Common myeloid progenitor, CD34-positive (primary cell): Measurements from ENCODE around the gene TPCN1.

Experiments
- CTCF ChIA-PET: fragments of 350-600 bp; sonication (Branson Sonifier 250); formaldehyde crosslinking; loops from one replicate; lab custom pipeline; 2021; ENCODE audit warnings: antibody characterized with exemption; lab: Charles Lee
- POLR2A ChIA-PET: fragments of 350-600 bp; sonication (Branson Sonifier 250); formaldehyde crosslinking; loops from one replicate; lab custom pipeline; 2021; ENCODE audit warnings: antibody characterized with exemption; lab: Charles Lee
- DNase-seq, 3 donors: peaks; one replicate each; pipeline versions ENCODE4 v3.0.0 to v3.0.0-alpha.2; 2013
- H3K27ac ChIP-seq, 2 experiments: 1 replicate in 1 of 2; 2 replicates in 1 of 2; pipeline ENCODE4 v1.7.0; 2013; ENCODE audit warnings: inconsistent platforms in 2 of 2, low read length in 2 of 2, mild to moderate bottlenecking in 2 of 2, low read depth in 1 of 2, moderate library complexity in 1 of 2; ENCODE audit not compliant: severe bottlenecking in 2 of 2, insufficient read depth in 1 of 2, poor library complexity in 1 of 2
- H3K27me3 ChIP-seq, 5 experiments: replicated peaks in 2 of 5; 1 replicate in 3 of 5; 2 replicates in 2 of 5; pipeline versions ENCODE4 v1.6.1 to v1.7.0; 2013; ENCODE audit warnings: low read length in 4 of 5, mild to moderate bottlenecking in 2 of 5, moderate library complexity in 2 of 5, inconsistent platforms in 1 of 5; ENCODE audit not compliant: insufficient read depth in 5 of 5, control insufficient read depth in 4 of 5
- H3K36me3 ChIP-seq, 4 experiments: 1 replicate in 2 of 4; 2 replicates in 2 of 4; pipeline versions ENCODE4 v1.6.1 to v1.7.0; 2013; ENCODE audit warnings: low read length in 3 of 4, control low read depth in 1 of 4, mild to moderate bottlenecking in 1 of 4; ENCODE audit not compliant: control insufficient read depth in 4 of 4, insufficient read depth in 4 of 4
- H3K4me1 ChIP-seq, 4 experiments: 1 replicate in 3 of 4; 2 replicates in 1 of 4; pipeline versions ENCODE4 v1.6.1 to v1.7.1; 2013; ENCODE audit warnings: low read length in 3 of 4, mild to moderate bottlenecking in 3 of 4, control low read depth in 1 of 4, inconsistent platforms in 1 of 4, moderate library complexity in 1 of 4; ENCODE audit not compliant: control insufficient read depth in 4 of 4, insufficient read depth in 4 of 4; ENCODE audit errors: control extremely low read depth in 1 of 4
- H3K4me3 ChIP-seq, 7 experiments: 1 replicate in 4 of 7; 2 replicates in 3 of 7; pipeline versions ENCODE4 v1.5.1 to v1.7.0; 2013; ENCODE audit warnings: mild to moderate bottlenecking in 7 of 7, low read length in 6 of 7, moderate library complexity in 6 of 7, inconsistent platforms in 2 of 7, low read depth in 2 of 7, control low read depth in 1 of 7; ENCODE audit not compliant: insufficient read depth in 4 of 7, control insufficient read depth in 1 of 7; ENCODE audit errors: extremely low read depth in 1 of 7
- H3K9me3 ChIP-seq, 5 experiments: 1 replicate in 4 of 5; 2 replicates in 1 of 5; pipeline versions ENCODE4 v1.6.1 to v1.7.1; 2013; ENCODE audit warnings: low read length in 4 of 5, mild to moderate bottlenecking in 2 of 5, inconsistent platforms in 1 of 5, low read depth in 1 of 5, moderate library complexity in 1 of 5; ENCODE audit not compliant: control insufficient read depth in 4 of 5, insufficient read depth in 2 of 5; ENCODE audit errors: control extremely low read depth in 1 of 5
- WGBS: methylation state at CpG from one replicate; pipeline ENCODE4 v1.1.5; 2013; ENCODE audit not compliant: insufficient coverage; 5-methylcytosine and 5-hydroxymethylcytosine counted together

Gene TPCN1

GRCh38 chr12:113254298-113254697 lies 33.0 kb downstream of the TPCN1 start:
- CTCF ChIA-PET: interaction anchor here (0.6 to 1.7 kb wide), 5 partner anchors 17 to 78 kb away, joined by 3 to 8 read pairs (median 3); no protein-coding TSS in a partner anchor
- 100% methylated on average over 2 of the region's 4 CpGs for WGBS

GRCh38 chr12:113257564-113257963 lies 36.3 kb downstream of the TPCN1 start:
- peaks cover 0 to 14% (median 8%) of the 10 kb centered on the region in 5 experiments for H3K9me3 ChIP-seq
- no peaks in the 10 kb centered on the region for H3K27me3 ChIP-seq
- DNase-seq: no peak
- POLR2A ChIA-PET: interaction anchor here (0.6 kb wide), 1 partner anchor 381 kb away, joined by 4 read pairs; no protein-coding TSS in a partner anchor
- H3K4me1 ChIP-seq: peaks cover 2 to 28% (median 26%) of the 10 kb centered on the region in 4 experiments
- no peak overlapping the region for H3K27ac ChIP-seq
- no peak overlapping the region for H3K4me3 ChIP-seq
- H3K36me3 ChIP-seq: peaks cover 0 to 12% (median 4%) of the 10 kb centered on the region in 4 experiments
- CTCF ChIA-PET: interaction anchor here (0.6 to 1.2 kb wide), 3 partner anchors 11 to 333 kb away, joined by 3 to 4 read pairs (median 3); no protein-coding TSS in a partner anchor

More at GRCh38 chr12:113254298-113254697, 33.0 kb downstream of the TPCN1 start:
- no peak overlapping the region for H3K4me3 ChIP-seq
- POLR2A ChIA-PET: interaction anchor here (0.6 kb wide), 1 partner anchor 51 kb away, joined by 3 read pairs; no protein-coding TSS in a partner anchor
- H3K27ac ChIP-seq: no peak overlapping the region
- DNase-seq: no peak
- H3K4me1 ChIP-seq: peaks cover 0 to under 1% (median under 1%) of the 10 kb centered on the region in 4 experiments
- peaks cover 0 to 21% (median 6%) of the 10 kb centered on the region in 4 experiments for H3K36me3 ChIP-seq
- H3K9me3 ChIP-seq: peaks cover 0 to 15% (median 8%) of the 10 kb centered on the region in 5 experiments
- no peaks in the 10 kb centered on the region for H3K27me3 ChIP-seq

- H3K9me3 ChIP-seq: peaks cover 0 to 2% (median 0%) of the 10 kb centered on the region in 5 experiments
- peaks cover 0 to 3% (median 0%) of the 10 kb centered on the region in 4 experiments for H3K36me3 ChIP-seq
- peaks cover 3 to 35% (median 27%) of the 10 kb centered on the region in 4 experiments for H3K4me1 ChIP-seq
- CTCF ChIA-PET: interaction anchor here (0.8 to 2.9 kb wide), 3 partner anchors 9 to 25 kb away, joined by 3 to 9 read pairs (median 4); no protein-coding TSS in a partner anchor
- POLR2A ChIA-PET: no interaction called here
- WGBS: 85% methylated on average over 5 of the region's 5 CpGs
- H3K27ac ChIP-seq: no peak overlapping the region
- DNase-seq: no peak
- no peak overlapping the region for H3K4me3 ChIP-seq
- H3K27me3 ChIP-seq: no peaks in the 10 kb centered on the region
These were observed 38.9 kb downstream of the TPCN1 start for GRCh38 chr12:113260127-113260526.

GRCh38 chr12:113260636-113261300 lies 39.5 kb downstream of the TPCN1 start:
- no peak overlapping the region for H3K4me3 ChIP-seq
- H3K36me3 ChIP-seq: peaks cover 0 to 3% (median under 1%) of the 10 kb centered on the region in 4 experiments
- no peak overlapping the region for H3K27ac ChIP-seq
- POLR2A ChIA-PET: no interaction called here
- no peaks in the 10 kb centered on the region for H3K27me3 ChIP-seq
- DNase-seq: no peak
- CTCF ChIA-PET: interaction anchor here (0.7 to 2.9 kb wide), 3 partner anchors 8 to 51 kb away, joined by 3 to 9 read pairs (median 4); no protein-coding TSS in a partner anchor
- WGBS: 55% methylated on average over 5 of the region's 12 CpGs
- peaks cover 0 to 2% (median 0%) of the 10 kb centered on the region in 5 experiments for H3K9me3 ChIP-seq
- H3K4me1 ChIP-seq: peaks cover 3 to 35% (median 27%) of the 10 kb centered on the region in 4 experiments

GRCh38 chr12:113261847-113262470 lies 40.7 kb downstream of the TPCN1 start:
- POLR2A ChIA-PET: no interaction called here
- no peak overlapping the region for H3K4me3 ChIP-seq
- H3K27ac ChIP-seq: no peak overlapping the region
- H3K9me3 ChIP-seq: peaks cover 0 to 2% (median 0%) of the 10 kb centered on the region in 5 experiments
- H3K36me3 ChIP-seq: peaks cover 0 to 12% (median 2%) of the 10 kb centered on the region in 4 experiments
- H3K4me1 ChIP-seq: peaks cover 3 to 35% (median 27%) of the 10 kb centered on the region in 4 experiments
- CTCF ChIA-PET: interaction anchor here (0.6 to 2.9 kb wide), 2 partner anchors 12 to 66 kb away, joined by 3 to 9 read pairs; no protein-coding TSS in a partner anchor
- no peaks in the 10 kb centered on the region for H3K27me3 ChIP-seq
- DNase-seq: peak in 2 of 3 donors; percentile 41 to 59
- 74% methylated on average over 4 of the region's 6 CpGs for WGBS

- peaks cover 0 to 13% (median 5%) of the 10 kb centered on the region in 4 experiments for H3K36me3 ChIP-seq
These were observed 41.4 kb downstream of the TPCN1 start for GRCh38 chr12:113262710-113263109.

More at GRCh38 chr12:113262710-113263109, 41.4 kb downstream of the TPCN1 start:
- Histone ChIP-seq H3K4me1 (peaks cover 3 to 35% (median 27%) of the 10 kb centered on the region in 4 experiments), H3K27me3 (no peaks in the 10 kb centered on the region), H3K27ac (no peak overlapping the region), H3K4me3 (no peak overlapping the region), H3K9me3 (no peaks in the 10 kb centered on the region)
- CTCF ChIA-PET: no interaction called here
- POLR2A ChIA-PET: no interaction called here
- no peak for DNase-seq
